Prostate gland (tissue), 2 donors: ENCODE measurements around the gene DSCAM. TPM values are rescaled to one million over a fixed set of nuclear protein-coding genes. Genes with fewer than 3 reads are reported as not detected.

Source experiments
- DNase-seq: peaks from one replicate; pipeline ENCODE4 v3.0.0-alpha.2; 2019; ENCODE audit warnings: low spot score
- H3K27ac ChIP-seq, 2 donors: fragments of 200-600 bp; sonication (generic); 2 replicates each; pipeline ENCODE4 v1.5.1; 2017 to 2019
- H3K27me3 ChIP-seq: fragments of 200-600 bp; sonication (generic); replicated peaks from 2 replicates; pipeline ENCODE4 v1.5.1; 2019; ENCODE audit not compliant: insufficient read depth
- H3K36me3 ChIP-seq, 2 donors: fragments of 200-600 bp; sonication (generic); 1 replicate in 1 of 2; 2 replicates in 1 of 2; pipeline versions ENCODE4 v1.5.1 to v1.8.1; 2017 to 2019
- H3K4me1 ChIP-seq: fragments of 200-600 bp; sonication (generic); replicated peaks from 2 replicates; pipeline ENCODE4 v1.5.1; 2019
- H3K4me3 ChIP-seq, 2 donors: fragments of 200-600 bp; sonication (generic); 2 replicates each; pipeline ENCODE4 v1.5.1; 2017 to 2019
- H3K9me3 ChIP-seq: fragments of 200-600 bp; sonication (generic); 2 replicates; pipeline ENCODE4 v1.5.1; 2017
- POLR2A ChIP-seq: fragments of 450-650 bp; IDR thresholded peaks from one replicate; pipeline ENCODE4 v1.6.1; 2016; ENCODE audit warnings: antibody characterized with exemption, mild to moderate bottlenecking
- POLR2AphosphoS5 ChIP-seq: sonication (generic); formaldehyde crosslinking; IDR thresholded peaks from one replicate; pipeline ENCODE4 v1.6.1; 2017; ENCODE audit warnings: antibody characterized with exemption
- WGBS: methylation state at CpG from one replicate; pipeline ENCODE4 v1.1.5; 2018; 5-methylcytosine and 5-hydroxymethylcytosine counted together
- intact Hi-C: fragments of 100-400 bp; cut with DNase I; formaldehyde crosslinking; loops from one replicate; pipeline ENCODE4 v1.14.2; 2022
- total RNA-seq, 2 donors: library from RNA; depleted of rRNA; stranded (reverse); fragments of >200 nt; gene quantifications; one replicate each; pipeline ENCODE4 v1.1.0, GENCODE V29; 2016
- TF ChIP-seq, protein P1 (sequence below), 4 experiments: fragments of 200-600 bp in 2 of 4; fragments of 450-650 bp in 2 of 4; sonication (generic) in 2 of 4; IDR thresholded peaks; 1 replicate in 3 of 4; 2 replicates in 1 of 4; pipeline ENCODE4 v1.5.1; 2016 to 2019; ENCODE audit warnings: antibody characterized with exemption in 4 of 4, mild to moderate bottlenecking in 2 of 4, moderate library complexity in 2 of 4

DSCAM gene
- total RNA-seq, 2 donors from 2014 or later, result under 0.01 to 1.6 TPM

DNA sequence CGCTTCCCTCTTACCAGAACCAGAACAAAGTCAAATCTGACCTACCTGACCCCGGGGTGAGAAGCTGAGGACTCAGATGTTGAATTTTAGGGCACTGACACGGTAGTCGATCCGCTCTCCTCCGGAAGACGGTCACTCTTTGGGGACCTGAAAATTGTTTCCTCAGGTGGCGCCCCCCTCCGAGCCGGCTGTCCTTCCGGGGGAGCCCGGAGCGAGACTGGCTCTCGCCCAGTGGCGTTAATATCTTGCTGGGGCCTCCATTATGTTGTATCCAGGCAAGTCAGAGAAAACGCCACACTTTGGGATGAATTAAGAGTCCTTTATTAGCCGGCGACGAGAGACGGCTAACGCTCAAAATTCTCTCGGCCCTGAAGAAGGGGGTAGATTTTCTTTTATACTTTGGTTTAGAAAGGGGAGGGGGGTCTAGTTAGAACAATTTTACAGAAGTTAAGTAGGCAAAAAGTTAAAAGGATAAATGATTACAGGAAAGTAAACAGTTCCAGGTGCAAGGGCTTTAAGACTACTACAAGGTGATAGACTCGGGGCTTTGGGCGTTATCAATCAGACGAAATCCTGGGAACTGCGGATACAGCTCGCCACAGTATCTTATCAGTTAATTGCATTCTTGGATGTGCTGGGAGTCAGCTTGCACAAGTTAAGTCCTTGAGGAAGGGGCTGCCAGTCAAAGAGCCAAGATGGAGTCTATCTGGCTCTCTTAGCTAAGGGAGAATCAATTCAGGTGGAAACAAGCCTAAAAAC is 269.5 kb downstream of the DSCAM start:
- H3K36me3 ChIP-seq, result no peaks in the 10 kb centered on the region
- TF ChIP-seq, protein P1, sequence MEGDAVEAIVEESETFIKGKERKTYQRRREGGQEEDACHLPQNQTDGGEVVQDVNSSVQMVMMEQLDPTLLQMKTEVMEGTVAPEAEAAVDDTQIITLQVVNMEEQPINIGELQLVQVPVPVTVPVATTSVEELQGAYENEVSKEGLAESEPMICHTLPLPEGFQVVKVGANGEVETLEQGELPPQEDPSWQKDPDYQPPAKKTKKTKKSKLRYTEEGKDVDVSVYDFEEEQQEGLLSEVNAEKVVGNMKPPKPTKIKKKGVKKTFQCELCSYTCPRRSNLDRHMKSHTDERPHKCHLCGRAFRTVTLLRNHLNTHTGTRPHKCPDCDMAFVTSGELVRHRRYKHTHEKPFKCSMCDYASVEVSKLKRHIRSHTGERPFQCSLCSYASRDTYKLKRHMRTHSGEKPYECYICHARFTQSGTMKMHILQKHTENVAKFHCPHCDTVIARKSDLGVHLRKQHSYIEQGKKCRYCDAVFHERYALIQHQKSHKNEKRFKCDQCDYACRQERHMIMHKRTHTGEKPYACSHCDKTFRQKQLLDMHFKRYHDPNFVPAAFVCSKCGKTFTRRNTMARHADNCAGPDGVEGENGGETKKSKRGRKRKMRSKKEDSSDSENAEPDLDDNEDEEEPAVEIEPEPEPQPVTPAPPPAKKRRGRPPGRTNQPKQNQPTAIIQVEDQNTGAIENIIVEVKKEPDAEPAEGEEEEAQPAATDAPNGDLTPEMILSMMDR (IDR thresholded peaks at IDR 0.05), result no peak
- TF ChIP-seq POLR2AphosphoS5, result no peak
- no peak for TF ChIP-seq POLR2A
- no peaks in the 10 kb centered on the region for H3K9me3 ChIP-seq
- no peak overlapping the region for H3K27ac ChIP-seq
- 88% methylated on average over 27 of the region's 27 CpGs for WGBS
- H3K4me3 ChIP-seq, result no peak overlapping the region
- DNase-seq, result no peak
- no peaks in the 10 kb centered on the region for H3K27me3 ChIP-seq
- intact Hi-C loops, result no loop called here
- no peaks in the 10 kb centered on the region for H3K4me1 ChIP-seq

DNA sequence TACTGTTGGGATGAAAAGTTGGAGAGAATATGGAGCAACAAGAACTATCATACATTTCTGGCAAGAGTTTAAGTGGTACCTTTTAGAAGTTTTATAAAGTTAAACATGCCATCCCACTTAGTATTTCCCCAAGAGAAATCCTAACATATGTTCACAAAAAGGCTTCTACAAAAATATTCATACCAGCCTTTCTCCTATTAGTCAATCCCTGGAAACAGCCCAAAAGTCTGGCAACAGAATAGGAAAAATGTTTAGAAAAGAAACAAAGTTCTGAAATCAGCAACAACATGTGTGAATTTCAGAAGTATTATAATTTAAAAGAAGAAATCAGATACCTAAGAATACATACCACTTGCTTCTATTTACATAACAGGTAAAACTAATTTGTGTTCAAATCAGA is 271.0 kb downstream of the DSCAM start:
- intact Hi-C loops, result no loop called here
- TF ChIP-seq, protein P1 (IDR thresholded peaks at IDR 0.05), result no peak
- TF ChIP-seq POLR2A (no peak), POLR2AphosphoS5 (no peak)
- Histone ChIP-seq H3K9me3 (no peaks in the 10 kb centered on the region), H3K4me3 (no peak overlapping the region), H3K27ac (no peak overlapping the region), H3K36me3 (no peaks in the 10 kb centered on the region), H3K27me3 (no peaks in the 10 kb centered on the region), H3K4me1 (no peaks in the 10 kb centered on the region)
- no peak for DNase-seq

DNA sequence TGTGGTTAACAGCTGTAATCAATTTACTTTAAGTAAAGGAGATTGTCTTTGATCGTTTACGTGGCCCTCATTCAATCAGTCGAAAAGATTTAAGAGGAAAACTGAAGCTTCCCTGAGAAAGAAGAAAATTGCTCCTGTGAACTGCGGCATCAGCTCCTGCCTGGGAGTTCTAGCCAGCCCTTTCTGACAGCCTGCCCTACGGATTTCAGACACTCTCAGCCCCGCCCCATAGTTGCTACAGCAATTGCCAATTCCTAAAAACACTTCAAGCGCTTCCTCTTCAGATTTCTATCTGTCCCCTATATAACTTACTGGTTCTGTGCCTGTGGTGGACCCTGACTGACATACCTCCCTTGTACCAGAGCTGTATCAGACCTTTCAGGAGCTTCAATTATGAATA is 277.6 kb downstream of the DSCAM start:
- no peaks in the 10 kb centered on the region for H3K9me3 ChIP-seq
- H3K36me3 ChIP-seq, result no peaks in the 10 kb centered on the region
- DNase-seq, result no peak
- H3K27me3 ChIP-seq, result no peaks in the 10 kb centered on the region
- no peaks in the 10 kb centered on the region for H3K4me1 ChIP-seq
- WGBS, result 43% methylated on average over 7 of the region's 7 CpGs
- intact Hi-C loops, result no loop called here
- H3K4me3 ChIP-seq, result no peak overlapping the region
- TF ChIP-seq POLR2AphosphoS5, result no peak
- TF ChIP-seq POLR2A, result no peak
- TF ChIP-seq, protein P1 (IDR thresholded peaks at IDR 0.05), result no peak
- H3K27ac ChIP-seq, result no peak overlapping the region

DNA sequence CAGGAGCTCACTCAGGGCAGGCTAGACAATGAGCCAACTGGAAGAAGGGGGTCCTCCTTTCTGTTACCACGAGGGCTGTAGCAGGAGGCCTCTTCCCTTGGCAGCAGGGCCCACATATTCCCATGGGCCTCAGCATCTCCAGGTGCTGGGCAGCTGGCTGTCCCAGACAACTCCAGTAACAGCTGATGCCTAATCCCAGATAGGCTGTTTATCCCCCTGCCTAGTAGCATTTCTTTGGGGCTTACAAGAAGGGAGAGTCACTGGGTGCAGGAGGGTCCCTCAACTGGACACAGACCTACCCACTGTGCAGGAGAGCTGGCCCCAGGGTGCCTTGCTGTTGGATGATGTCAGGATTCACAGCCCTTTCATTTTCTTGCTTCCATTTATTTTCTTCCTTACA is 278.2 kb downstream of the DSCAM start:
- H3K4me3 ChIP-seq, result no peak overlapping the region
- TF ChIP-seq, protein P1 (IDR thresholded peaks at IDR 0.05), result no peak
- TF ChIP-seq POLR2A (no peak), POLR2AphosphoS5 (no peak)
- 38% methylated on average over 1 of the region's 1 CpG for WGBS
- no peak for DNase-seq
- intact Hi-C loops, result no loop called here
- H3K4me1 ChIP-seq, result no peaks in the 10 kb centered on the region
- H3K27ac ChIP-seq, result no peak overlapping the region
- H3K9me3 ChIP-seq, result no peaks in the 10 kb centered on the region
- no peaks in the 10 kb centered on the region for H3K27me3 ChIP-seq
- H3K36me3 ChIP-seq, result no peaks in the 10 kb centered on the region

DNA sequence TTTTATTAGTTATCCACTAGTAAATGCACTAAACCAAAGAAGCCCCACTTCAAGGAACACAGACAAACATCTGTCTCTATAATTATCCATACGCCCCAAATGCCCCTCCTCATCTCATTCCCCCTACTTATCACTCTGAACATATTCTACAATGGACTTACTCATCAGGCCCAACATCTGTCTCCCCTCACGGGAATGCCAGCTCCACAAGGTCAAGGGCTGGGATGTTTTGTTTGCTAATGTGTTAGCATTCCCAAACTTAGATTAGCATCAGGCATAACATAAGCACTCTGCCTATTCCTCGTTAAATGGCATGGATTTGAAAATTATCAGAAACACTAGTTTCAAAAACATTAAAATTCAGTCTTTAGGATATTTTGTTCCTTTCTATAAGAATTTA is 279.5 kb downstream of the DSCAM start:
- Histone ChIP-seq H3K27me3 (no peaks in the 10 kb centered on the region), H3K4me3 (no peak overlapping the region), H3K27ac (no peak overlapping the region), H3K36me3 (no peaks in the 10 kb centered on the region), H3K9me3 (no peaks in the 10 kb centered on the region), H3K4me1 (no peaks in the 10 kb centered on the region)
- DNase-seq, result no peak
- TF ChIP-seq POLR2AphosphoS5 (no peak), POLR2A (no peak)
- TF ChIP-seq, protein P1 (IDR thresholded peaks at IDR 0.05), result no peak
- 43% methylated on average over 3 of the region's 3 CpGs for WGBS
- intact Hi-C loops, result no loop called here
